Tibial nerve (tissue), 4 donors: Measurements from ENCODE around the gene SIN3A. TPM values are rescaled to one million over a fixed set of nuclear protein-coding genes. Genes with fewer than 3 reads are reported as not detected.

Experiments used
- DNase-seq, 2 donors: peaks; one replicate each; pipeline ENCODE4 v3.0.0-alpha.2; 2019; ENCODE audit warnings: low spot score in 2 of 2
- H3K27ac ChIP-seq, 4 donors: fragments of 200-600 bp; sonication (generic) in 3 of 4; one replicate each; pipeline ENCODE4 v1.5.1; 2017 to 2019; ENCODE audit warnings: mild to moderate bottlenecking in 1 of 4
- H3K27me3 ChIP-seq, 2 donors: fragments of 200-600 bp; sonication (generic) in 1 of 2; one replicate each; pipeline versions ENCODE4 v1.5.1 to v1.6.0; 2017 to 2019
- H3K36me3 ChIP-seq, 3 donors: fragments of 200-600 bp; sonication (generic); one replicate each; pipeline ENCODE4 v1.5.1; 2018 to 2019
- H3K4me1 ChIP-seq, 4 donors: fragments of 200-600 bp; sonication (generic) in 3 of 4; one replicate each; pipeline ENCODE4 v1.5.1; 2017 to 2019
- H3K4me3 ChIP-seq, 4 donors: fragments of 200-600 bp; sonication (generic) in 3 of 4; one replicate each; pipeline ENCODE4 v1.5.1; 2017 to 2019; ENCODE audit warnings: mild to moderate bottlenecking in 1 of 4, moderate library complexity in 1 of 4
- H3K9me3 ChIP-seq, 4 donors: fragments of 200-600 bp; sonication (generic) in 3 of 4; one replicate each; pipeline ENCODE4 v1.5.1; 2017 to 2019
- CTCF ChIP-seq, 5 experiments: fragments of 200-600 bp in 3 of 5; fragments of 450-650 bp in 2 of 5; sonication (generic) in 3 of 5; IDR thresholded peaks; one replicate each; pipeline ENCODE4 v1.5.1; 2016 to 2019; ENCODE audit warnings: antibody characterized with exemption in 5 of 5, mild to moderate bottlenecking in 3 of 5, moderate library complexity in 2 of 5
- EP300 ChIP-seq, 2 donors: sonication (generic); formaldehyde crosslinking; IDR thresholded peaks; one replicate each; pipeline ENCODE4 v1.6.1; 2017; ENCODE audit warnings: antibody characterized with exemption in 2 of 2, mild to moderate bottlenecking in 1 of 2
- POLR2A ChIP-seq, 2 donors: fragments of 450-650 bp; IDR thresholded peaks; one replicate each; pipeline ENCODE4 v1.6.1; 2017; ENCODE audit warnings: antibody characterized with exemption in 2 of 2, mild to moderate bottlenecking in 2 of 2, moderate library complexity in 2 of 2
- WGBS, 2 donors: methylation state at CpG; one replicate each; pipeline ENCODE4 v1.1.5; 2018; 5-methylcytosine and 5-hydroxymethylcytosine counted together
- total RNA-seq, 4 donors: library from RNA; depleted of rRNA; stranded (reverse); fragments of >200 nt; gene quantifications; one replicate each; pipeline ENCODE4 v1.1.0, GENCODE V29; 2016

SIN3A gene
- total RNA-seq, 4 donors from 2014 or later, result 40.2 to 59.4 (median 43.1) TPM

- WGBS, 2 donors, result 29 to 40% methylated on average over 7 of the region's 7 CpGs
- Histone ChIP-seq H3K4me3 (peak overlapping the region; percentile 80 to 97 (median 87)), H3K36me3 (peaks cover 0 to 69% (median 8%) of the 10 kb centered on the region in 3 donors)
These were observed 84.0 kb downstream of the SIN3A start for GRCh38 chr15:75367406-75367912.

GRCh38 chr15:75367006-75367405, 84.5 kb downstream of the SIN3A start:
- Histone ChIP-seq H3K27me3 (no peaks in the 10 kb centered on the region), H3K4me1 (peaks cover 0 to 28% (median 8%) of the 10 kb centered on the region in 4 donors), H3K4me3 (no peak overlapping the region), H3K27ac (peak overlapping the region in 2 of 4 donors; percentile 95 to 98), H3K9me3 (no peaks in the 10 kb centered on the region), H3K36me3 (peaks cover 0 to 69% (median 10%) of the 10 kb centered on the region in 3 donors)
- TF ChIP-seq CTCF (IDR thresholded peaks at IDR 0.05) (no peak), POLR2A (IDR thresholded peaks at IDR 0.05) (no peak), EP300 (IDR thresholded peaks at IDR 0.05) (no peak)
- no peak for DNase-seq

More at GRCh38 chr15:75367406-75367912, 84.0 kb downstream of the SIN3A start:
- H3K4me1 ChIP-seq, result peaks cover 0 to 28% (median 8%) of the 10 kb centered on the region in 4 donors
- TF ChIP-seq POLR2A (IDR thresholded peaks at IDR 0.05) (no peak), CTCF (IDR thresholded peaks at IDR 0.05) (peak in 1 of 5 experiments; percentile 76)
- no peak for DNase-seq
- peak overlapping the region in 3 of 4 donors; percentile 95 to 98 (median 95) for H3K27ac ChIP-seq
- no peaks in the 10 kb centered on the region for H3K9me3 ChIP-seq
- no peaks in the 10 kb centered on the region for H3K27me3 ChIP-seq

- peaks cover 0 to 69% (median 5%) of the 10 kb centered on the region in 3 donors for H3K36me3 ChIP-seq
- TF ChIP-seq POLR2A (IDR thresholded peaks at IDR 0.05), result no peak
- no peak for TF ChIP-seq CTCF (IDR thresholded peaks at IDR 0.05)
- no peak for TF ChIP-seq EP300 (IDR thresholded peaks at IDR 0.05)
These were observed 85.3 kb downstream of the SIN3A start for GRCh38 chr15:75366163-75366562.

GRCh38 chr15:75364881-75365280, 86.6 kb downstream of the SIN3A start:
- Histone ChIP-seq H3K27me3 (no peaks in the 10 kb centered on the region), H3K9me3 (no peaks in the 10 kb centered on the region), H3K36me3 (peaks cover 0 to 76% (median 5%) of the 10 kb centered on the region in 3 donors), H3K4me3 (no peak overlapping the region), H3K4me1 (peaks cover 0 to 27% (median 8%) of the 10 kb centered on the region in 4 donors), H3K27ac (no peak overlapping the region)
- no peak for DNase-seq
- TF ChIP-seq POLR2A (IDR thresholded peaks at IDR 0.05) (no peak), CTCF (IDR thresholded peaks at IDR 0.05) (no peak), EP300 (IDR thresholded peaks at IDR 0.05) (no peak)
- WGBS, 2 donors, result 91 to 93% methylated on average over 6 of the region's 6 CpGs

More at GRCh38 chr15:75366163-75366562, 85.3 kb downstream of the SIN3A start:
- Histone ChIP-seq H3K4me1 (peaks cover 0 to 28% (median 8%) of the 10 kb centered on the region in 4 donors), H3K27me3 (no peaks in the 10 kb centered on the region), H3K4me3 (no peak overlapping the region), H3K27ac (no peak overlapping the region), H3K9me3 (no peaks in the 10 kb centered on the region)
- DNase-seq, result no peak
- WGBS, 2 donors, result 89 to 100% methylated on average over 3 of the region's 3 CpGs

- no peak for DNase-seq
These were observed 87.7 kb downstream of the SIN3A start for GRCh38 chr15:75363786-75364185.

More at GRCh38 chr15:75363786-75364185, 87.7 kb downstream of the SIN3A start:
- TF ChIP-seq EP300 (IDR thresholded peaks at IDR 0.05) (no peak), CTCF (IDR thresholded peaks at IDR 0.05) (no peak), POLR2A (IDR thresholded peaks at IDR 0.05) (no peak)
- Histone ChIP-seq H3K27ac (no peak overlapping the region), H3K9me3 (no peaks in the 10 kb centered on the region), H3K27me3 (no peaks in the 10 kb centered on the region), H3K36me3 (peaks cover 0 to 87% (median 5%) of the 10 kb centered on the region in 3 donors), H3K4me3 (no peak overlapping the region), H3K4me1 (peaks cover 0 to 16% (median under 1%) of the 10 kb centered on the region in 4 donors)
- WGBS, 2 donors, result 86% methylated on average over 9 of the region's 9 CpGs
